Measurements from ENCODE around the gene IL27RA.

Gene IL27RA

DNA sequence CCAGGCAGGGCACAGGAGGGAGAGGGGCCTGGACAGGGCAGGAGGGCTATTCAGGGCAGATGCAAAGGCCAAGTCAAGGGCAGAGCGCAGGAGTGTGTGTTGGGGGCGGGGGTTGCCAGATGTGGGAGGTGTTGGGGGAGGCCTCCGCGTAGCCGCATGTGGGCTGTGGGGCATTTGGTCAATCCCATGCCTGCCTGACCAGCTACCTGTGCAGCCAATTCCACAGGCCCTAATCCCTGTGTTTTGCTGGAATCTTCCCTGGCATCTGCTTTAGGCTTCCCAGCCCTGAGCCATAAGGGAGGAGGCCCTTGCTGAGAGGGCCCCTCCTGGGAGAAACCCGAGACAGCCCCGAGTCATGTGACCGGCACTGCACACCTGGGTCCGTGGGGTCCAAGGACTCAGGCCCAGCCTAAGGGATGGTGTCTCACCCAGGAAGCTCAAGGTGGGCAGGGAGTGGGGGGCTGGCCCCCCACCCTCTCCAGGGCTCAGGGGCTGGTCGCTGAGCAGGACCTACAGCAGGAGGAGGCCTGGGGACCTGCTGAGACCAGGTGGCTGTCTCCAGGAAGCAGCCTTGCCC is 45.7 kb upstream of the IL27RA start:
- peak overlapping the region; percentile 44 for H3K4me3 ChIP-seq (ENCODE audit: low read depth, low read length, poor library complexity, severe bottlenecking)
- peaks cover 40% of the 10 kb centered on the region for H3K4me1 ChIP-seq (ENCODE audit: insufficient read depth, low read length, severe bottlenecking)

DNA sequence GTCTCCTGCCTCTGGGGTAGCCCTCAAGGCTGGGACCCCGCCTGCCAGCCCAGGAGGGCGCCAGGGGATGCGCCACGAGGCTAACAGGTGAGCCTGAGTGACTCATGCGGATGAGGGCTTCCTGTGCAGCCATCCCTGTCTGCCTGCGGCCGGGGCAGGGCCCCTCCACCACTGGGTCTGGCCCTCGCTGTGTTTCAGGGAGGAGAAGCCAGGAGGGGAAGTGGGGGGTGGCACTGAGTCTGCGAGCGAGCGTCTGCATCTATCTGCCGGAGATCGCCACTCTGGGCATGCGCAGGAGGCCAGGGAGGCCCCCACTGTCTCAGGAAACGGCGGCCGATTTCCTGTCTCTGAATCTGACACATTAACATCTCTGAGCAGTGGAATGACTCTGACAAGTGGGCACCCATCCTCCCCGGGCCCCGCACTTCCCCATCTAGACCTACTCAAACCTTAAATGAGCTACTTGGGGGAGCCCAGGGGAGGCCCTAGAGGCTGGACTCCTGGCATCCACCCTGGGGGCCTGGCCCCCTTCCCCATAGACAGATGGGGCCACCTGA is 45.1 kb upstream of the IL27RA start:
- Histone ChIP-seq H3K9ac (ENCODE audit: low read length) (peak overlapping the region; percentile 65), H3K4me3 (ENCODE audit: low read depth, low read length, poor library complexity, severe bottlenecking) (peak overlapping the region; percentile 44), H3K4me1 (ENCODE audit: insufficient read depth, low read length, severe bottlenecking) (peaks cover 39% of the 10 kb centered on the region), H3K27ac (ENCODE audit: low read depth, low read length, poor library complexity, severe bottlenecking) (peak overlapping the region; percentile 86), H3K79me2 (ENCODE audit: insufficient read depth, low read length) (no peaks in the 10 kb centered on the region), H2AFZ (ENCODE audit: low read length) (no peak overlapping the region), H3K36me3 (ENCODE audit: insufficient read depth, low read length) (peaks cover 3% of the 10 kb centered on the region; the same call in 1 of the 2 replicates), H3F3A (ENCODE audit: insufficient read depth, low read length) (no peaks in the 10 kb centered on the region; the same call in 1 of the 2 replicates), H3K4me2 (ENCODE audit: low read length) (peak overlapping the region; percentile 69), H3K9me3 (ENCODE audit: low read length) (no peaks in the 10 kb centered on the region), H4K20me1 (ENCODE audit: insufficient read depth, low read length) (no peaks in the 10 kb centered on the region), H3K9me2 (ENCODE audit: low read depth, low read length) (no peaks in the 10 kb centered on the region), H3K27me3 (ENCODE audit: insufficient read depth, low read length) (no peaks in the 10 kb centered on the region; the same call in 1 of the 2 replicates)
- TF ChIP-seq EZH2 (IDR thresholded peaks at IDR 0.05; ENCODE audit: borderline replicate concordance, low read length) = no peak
- TF ChIP-seq, protein P1, sequence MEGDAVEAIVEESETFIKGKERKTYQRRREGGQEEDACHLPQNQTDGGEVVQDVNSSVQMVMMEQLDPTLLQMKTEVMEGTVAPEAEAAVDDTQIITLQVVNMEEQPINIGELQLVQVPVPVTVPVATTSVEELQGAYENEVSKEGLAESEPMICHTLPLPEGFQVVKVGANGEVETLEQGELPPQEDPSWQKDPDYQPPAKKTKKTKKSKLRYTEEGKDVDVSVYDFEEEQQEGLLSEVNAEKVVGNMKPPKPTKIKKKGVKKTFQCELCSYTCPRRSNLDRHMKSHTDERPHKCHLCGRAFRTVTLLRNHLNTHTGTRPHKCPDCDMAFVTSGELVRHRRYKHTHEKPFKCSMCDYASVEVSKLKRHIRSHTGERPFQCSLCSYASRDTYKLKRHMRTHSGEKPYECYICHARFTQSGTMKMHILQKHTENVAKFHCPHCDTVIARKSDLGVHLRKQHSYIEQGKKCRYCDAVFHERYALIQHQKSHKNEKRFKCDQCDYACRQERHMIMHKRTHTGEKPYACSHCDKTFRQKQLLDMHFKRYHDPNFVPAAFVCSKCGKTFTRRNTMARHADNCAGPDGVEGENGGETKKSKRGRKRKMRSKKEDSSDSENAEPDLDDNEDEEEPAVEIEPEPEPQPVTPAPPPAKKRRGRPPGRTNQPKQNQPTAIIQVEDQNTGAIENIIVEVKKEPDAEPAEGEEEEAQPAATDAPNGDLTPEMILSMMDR (IDR thresholded peaks at IDR 0.05; ENCODE audit: low read length) = no peak

More for the DNA sequence above, 45.7 kb upstream of the IL27RA start:
- H3K4me2 ChIP-seq (ENCODE audit: low read length) = peak overlapping the region; percentile 69
- no peaks in the 10 kb centered on the region for H3K9me2 ChIP-seq (ENCODE audit: low read depth, low read length)
- H3K9ac ChIP-seq (ENCODE audit: low read length) = peak overlapping the region; percentile 59
- H3F3A ChIP-seq (ENCODE audit: insufficient read depth, low read length) = no peaks in the 10 kb centered on the region; the same call in 1 of the 2 replicates
- no peak overlapping the region for H2AFZ ChIP-seq (ENCODE audit: low read length)
- no peak for TF ChIP-seq EZH2 (IDR thresholded peaks at IDR 0.05; ENCODE audit: borderline replicate concordance, low read length)
- TF ChIP-seq, protein P1 (IDR thresholded peaks at IDR 0.05; ENCODE audit: low read length) = no peak
- H3K27ac ChIP-seq (ENCODE audit: low read depth, low read length, poor library complexity, severe bottlenecking) = peak overlapping the region; percentile 86
- H3K9me3 ChIP-seq (ENCODE audit: low read length) = no peaks in the 10 kb centered on the region
- peaks cover 3% of the 10 kb centered on the region; the same call in 1 of the 2 replicates for H3K36me3 ChIP-seq (ENCODE audit: insufficient read depth, low read length)
- H3K79me2 ChIP-seq (ENCODE audit: insufficient read depth, low read length) = no peaks in the 10 kb centered on the region
- peaks cover 1% of the 10 kb centered on the region; the same call in 1 of the 2 replicates for H3K27me3 ChIP-seq (ENCODE audit: insufficient read depth, low read length)
- H4K20me1 ChIP-seq (ENCODE audit: insufficient read depth, low read length) = no peaks in the 10 kb centered on the region

DNA sequence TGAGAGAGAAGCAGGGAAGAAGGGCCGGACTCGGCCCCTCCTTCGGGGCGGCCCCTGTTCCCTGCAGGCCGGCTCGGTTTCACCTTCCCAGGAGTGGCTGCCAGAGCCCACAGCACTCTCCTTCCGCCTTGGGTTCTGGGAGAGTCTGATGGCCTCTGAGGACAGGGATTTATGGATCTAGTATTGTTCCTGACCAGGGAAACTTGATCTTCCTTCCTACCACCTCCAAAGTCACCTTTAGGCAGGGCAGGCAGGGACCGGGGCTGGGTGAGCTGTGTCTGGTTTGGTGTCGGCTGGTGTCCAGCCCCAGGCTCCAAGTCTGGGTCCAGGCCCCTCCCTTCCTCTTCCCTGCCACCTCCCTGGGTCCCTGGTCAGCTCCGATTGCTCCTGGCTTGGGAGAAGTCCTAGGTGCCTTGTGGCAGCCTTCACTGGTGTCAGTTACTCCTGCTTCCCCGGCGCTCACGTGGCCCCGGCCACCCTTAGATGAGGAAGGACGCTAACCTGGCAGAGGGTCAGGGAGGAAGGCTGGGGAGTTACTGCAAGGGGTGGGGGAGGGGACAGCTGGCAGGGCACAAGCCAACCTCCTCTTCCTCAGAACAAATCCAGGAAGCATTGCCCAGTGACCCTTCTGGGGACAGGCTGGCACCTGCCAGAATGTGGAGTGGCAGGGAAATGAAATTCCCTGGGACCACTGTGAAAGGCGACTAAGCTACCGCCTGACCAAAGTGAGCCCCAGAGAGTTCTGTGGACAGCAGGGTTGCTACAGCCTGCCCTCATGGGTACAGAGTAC is 44.3 kb upstream of the IL27RA start:
- H3K27me3 ChIP-seq (ENCODE audit: insufficient read depth, low read length) = no peaks in the 10 kb centered on the region; the same call in 1 of the 2 replicates
- H3K9me3 ChIP-seq (ENCODE audit: low read length) = no peaks in the 10 kb centered on the region
- peak overlapping the region; percentile 44 for H3K4me3 ChIP-seq (ENCODE audit: low read depth, low read length, poor library complexity, severe bottlenecking)
- no peaks in the 10 kb centered on the region for H4K20me1 ChIP-seq (ENCODE audit: insufficient read depth, low read length)
- peaks cover 36% of the 10 kb centered on the region for H3K4me1 ChIP-seq (ENCODE audit: insufficient read depth, low read length, severe bottlenecking)
- TF ChIP-seq, protein P1 (IDR thresholded peaks at IDR 0.05; ENCODE audit: low read length) = no peak
- no peak for TF ChIP-seq EZH2 (IDR thresholded peaks at IDR 0.05; ENCODE audit: borderline replicate concordance, low read length)
- no peaks in the 10 kb centered on the region for H3K79me2 ChIP-seq (ENCODE audit: insufficient read depth, low read length)
- H3K36me3 ChIP-seq (ENCODE audit: insufficient read depth, low read length) = peaks cover 3% of the 10 kb centered on the region
- no peaks in the 10 kb centered on the region for H3K9me2 ChIP-seq (ENCODE audit: low read depth, low read length)
- peak overlapping the region; percentile 69 for H3K4me2 ChIP-seq (ENCODE audit: low read length)
- H3K9ac ChIP-seq (ENCODE audit: low read length) = peak overlapping the region; percentile 65
- no peaks in the 10 kb centered on the region; the same call in 1 of the 2 replicates for H3F3A ChIP-seq (ENCODE audit: insufficient read depth, low read length)
- H2AFZ ChIP-seq (ENCODE audit: low read length) = no peak overlapping the region
- peak overlapping the region; percentile 86 for H3K27ac ChIP-seq (ENCODE audit: low read depth, low read length, poor library complexity, severe bottlenecking)
